ENCODE measurements around the gene SAFB.

SAFB gene

GRCh38 chr19:5622465-5623396, at the start of gene SAFB, which contains the start of gene SAFB2:
TSS of gene SAFB (plus strand) at chr19:5623083. CDS start at chr19:5623206, 123 bp downstream.
TSS of gene SAFB2 (minus strand) at chr19:5622776. CDS start at chr19:5622715, 61 bp downstream.
- Mint-ChIP-seq H3K36me3 (peaks cover 100% of the 10 kb centered on the region), H3K4me3 (peak within 1 kb of the TSS; percentile 100), H3K9me3 (no peaks in the 10 kb centered on the region), H3K4me1 (peaks cover 64% of the 10 kb centered on the region), H3K27ac (peak within 1 kb of the TSS; percentile 100)
- peak; percentile 92 for ATAC-seq
- peak; percentile 97 to 99 for DNase-seq (ENCODE audit: low spot score in 2 of 2)

- Mint-ChIP-seq H3K36me3 (no peaks in the 10 kb centered on the region), H3K4me3 (no peak overlapping the region), H3K4me1 (peaks cover 10% of the 10 kb centered on the region), H3K9me3 (no peaks in the 10 kb centered on the region), H3K27ac (no peak overlapping the region)
- no peak for DNase-seq (ENCODE audit: low spot score in 2 of 2)
- ATAC-seq: no peak
Observed at GRCh38 chr19:5575590-5575989, 47.3 kb upstream of the SAFB start.

GRCh38 chr19:5578097-5578846, 44.6 kb upstream of the SAFB start:
- DNase-seq (ENCODE audit: low spot score in 2 of 2): peak; percentile 65 to 81
- H3K9me3 Mint-ChIP-seq: no peaks in the 10 kb centered on the region
- no peak overlapping the region for H3K27ac Mint-ChIP-seq
- H3K4me3 Mint-ChIP-seq: no peak overlapping the region
- H3K36me3 Mint-ChIP-seq: peaks cover 10% of the 10 kb centered on the region
- peak; percentile 79 for ATAC-seq
- peaks cover 10% of the 10 kb centered on the region for H3K4me1 Mint-ChIP-seq

DNA sequence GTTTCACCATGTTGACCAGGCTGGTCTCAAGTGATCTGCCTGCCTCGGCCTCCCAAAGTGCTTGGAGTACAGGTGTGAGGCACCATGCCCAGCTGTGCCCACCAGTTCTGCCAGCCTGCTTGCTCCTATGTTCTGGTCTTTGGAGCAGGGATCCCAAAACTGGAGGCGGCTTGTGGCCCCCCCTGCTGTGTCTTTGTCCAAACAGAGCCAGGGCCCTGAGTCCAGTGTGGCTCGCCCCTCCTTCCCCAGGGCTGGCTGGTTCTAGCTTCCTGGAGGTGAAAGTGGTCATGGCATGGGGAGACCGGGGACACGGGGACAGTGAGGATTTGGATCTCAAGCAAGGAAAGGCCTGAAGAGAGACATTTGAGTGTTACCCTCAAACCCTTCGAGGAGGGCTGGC, 43.6 kb upstream of the SAFB start:
- DNase-seq (ENCODE audit: low spot score in 2 of 2) (no peak), ATAC-seq (no peak)
- H3K4me3 Mint-ChIP-seq: no peak overlapping the region
- H3K27ac Mint-ChIP-seq: no peak overlapping the region
- peaks cover 10% of the 10 kb centered on the region for H3K36me3 Mint-ChIP-seq
- H3K9me3 Mint-ChIP-seq: no peaks in the 10 kb centered on the region
- H3K4me1 Mint-ChIP-seq: peaks cover 10% of the 10 kb centered on the region

- peaks cover 10% of the 10 kb centered on the region for H3K4me1 Mint-ChIP-seq
- ATAC-seq: no peak
- no peak for DNase-seq (ENCODE audit: low spot score in 2 of 2)
- peaks cover 10% of the 10 kb centered on the region for H3K36me3 Mint-ChIP-seq
- H3K27ac Mint-ChIP-seq: peak overlapping the region; percentile 27
- H3K4me3 Mint-ChIP-seq: no peak overlapping the region
- H3K9me3 Mint-ChIP-seq: no peaks in the 10 kb centered on the region
Observed at GRCh38 chr19:5579697-5580096, 43.2 kb upstream of the SAFB start.

GRCh38 chr19:5580161-5580571, 42.7 kb upstream of the SAFB start:
- Mint-ChIP-seq H3K4me1 (peaks cover 12% of the 10 kb centered on the region), H3K36me3 (peaks cover 10% of the 10 kb centered on the region), H3K27ac (peak overlapping the region; percentile 27), H3K9me3 (no peaks in the 10 kb centered on the region), H3K4me3 (no peak overlapping the region)
- no peak for DNase-seq (ENCODE audit: low spot score in 2 of 2)
- no peak for ATAC-seq

DNA sequence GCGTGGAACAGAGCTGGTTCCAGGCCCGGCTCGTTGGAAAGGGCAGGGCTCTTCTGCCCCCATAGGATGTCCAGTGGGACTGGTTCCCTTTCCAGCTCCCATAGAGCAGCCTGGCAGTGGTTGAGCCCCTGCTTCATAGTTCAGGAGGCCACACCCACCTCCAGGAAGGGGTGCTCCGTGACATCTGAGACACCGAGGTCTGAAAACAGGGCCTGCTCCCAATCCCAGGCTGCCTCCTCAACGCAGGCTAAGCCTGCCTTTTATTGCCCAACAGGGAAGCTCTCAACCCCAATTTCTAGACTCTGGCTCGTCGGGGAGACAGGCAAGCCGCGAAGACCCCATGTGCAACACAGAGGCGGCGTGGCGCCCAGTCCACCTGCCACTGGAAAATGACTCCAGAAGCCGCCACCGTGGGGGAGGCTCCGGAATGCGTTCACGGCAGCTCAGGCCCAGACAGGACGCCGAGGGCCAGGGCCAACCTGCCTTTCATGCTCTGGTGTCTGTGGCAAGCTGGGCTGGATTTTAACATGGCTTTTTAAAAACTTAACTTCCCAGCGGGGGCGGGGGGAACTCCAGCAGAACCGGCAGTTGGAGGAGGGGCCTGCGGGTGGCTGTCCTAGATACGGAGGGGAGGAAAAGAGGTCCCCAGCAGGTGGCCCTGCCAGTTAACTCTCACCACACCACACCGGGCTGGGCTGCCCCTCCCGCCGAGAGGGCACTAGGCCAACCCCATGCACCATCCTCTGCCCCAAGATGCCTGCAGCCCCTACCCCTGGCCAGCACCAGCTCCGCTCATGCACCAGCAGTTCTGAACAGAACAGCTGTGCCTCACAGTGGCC, 37.2 kb upstream of the SAFB start:
- ATAC-seq: peak; percentile 72
- peak overlapping the region; percentile 66 for H3K4me3 Mint-ChIP-seq

GRCh38 chr19:5586300-5587070, 36.4 kb upstream of the SAFB start:
- Mint-ChIP-seq H3K36me3 (peaks cover 68% of the 10 kb centered on the region), H3K27ac (peak overlapping the region; percentile 92), H3K4me1 (peaks cover 20% of the 10 kb centered on the region), H3K4me3 (peak overlapping the region; percentile 66), H3K9me3 (no peaks in the 10 kb centered on the region)
- DNase-seq (ENCODE audit: low spot score in 2 of 2) (no peak), ATAC-seq (peak; percentile 44)

More for the DNA sequence above, 37.2 kb upstream of the SAFB start:
- peaks cover 20% of the 10 kb centered on the region for H3K4me1 Mint-ChIP-seq
- peaks cover 60% of the 10 kb centered on the region for H3K36me3 Mint-ChIP-seq
- H3K9me3 Mint-ChIP-seq: no peaks in the 10 kb centered on the region
- H3K27ac Mint-ChIP-seq: peak overlapping the region; percentile 92
- no peak for DNase-seq (ENCODE audit: low spot score in 2 of 2)

DNA sequence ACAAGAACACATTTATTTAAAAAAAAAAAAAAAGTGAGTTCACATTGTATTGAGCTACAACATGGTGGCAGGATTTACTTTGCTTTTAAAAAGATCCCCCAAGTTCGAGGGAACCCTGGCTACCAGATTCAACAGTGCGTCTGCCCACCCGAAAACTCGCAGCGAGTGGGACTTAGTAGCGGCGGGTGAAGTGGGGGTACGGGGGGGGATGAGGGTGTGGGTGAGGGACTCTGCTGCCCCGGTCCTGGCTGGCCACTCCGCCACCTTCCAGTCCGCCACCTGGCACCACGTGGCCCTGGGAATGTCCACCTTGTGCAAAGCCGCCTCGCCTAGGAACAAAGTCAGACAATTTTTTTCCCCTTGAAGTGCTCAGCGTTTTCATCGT, 35.8 kb upstream of the SAFB start:
- ATAC-seq: no peak

GRCh38 chr19:5587661-5588060, 35.2 kb upstream of the SAFB start:
- Mint-ChIP-seq H3K4me3 (no peak overlapping the region), H3K36me3 (peaks cover 71% of the 10 kb centered on the region), H3K27ac (peak overlapping the region; percentile 71)

More for the DNA sequence above, 35.8 kb upstream of the SAFB start:
- no peak for DNase-seq (ENCODE audit: low spot score in 2 of 2)
- Mint-ChIP-seq H3K4me1 (peaks cover 20% of the 10 kb centered on the region), H3K9me3 (no peaks in the 10 kb centered on the region), H3K36me3 (peaks cover 69% of the 10 kb centered on the region), H3K4me3 (peak overlapping the region; percentile 66), H3K27ac (peak overlapping the region; percentile 92)

GRCh38 chr19:5588441-5588840, 34.4 kb upstream of the SAFB start:
- Mint-ChIP-seq H3K27ac (peak overlapping the region; percentile 71), H3K4me1 (peaks cover 20% of the 10 kb centered on the region), H3K9me3 (no peaks in the 10 kb centered on the region), H3K4me3 (no peak overlapping the region), H3K36me3 (peaks cover 78% of the 10 kb centered on the region)
- DNase-seq (ENCODE audit: low spot score in 2 of 2) (no peak), ATAC-seq (no peak)

More at GRCh38 chr19:5587661-5588060, 35.2 kb upstream of the SAFB start:
- no peak for ATAC-seq
- no peak for DNase-seq (ENCODE audit: low spot score in 2 of 2)
- Mint-ChIP-seq H3K9me3 (no peaks in the 10 kb centered on the region), H3K4me1 (peaks cover 20% of the 10 kb centered on the region)

- Mint-ChIP-seq H3K9me3 (no peaks in the 10 kb centered on the region), H3K27ac (peak overlapping the region; percentile 83), H3K4me1 (peaks cover 20% of the 10 kb centered on the region), H3K4me3 (no peak overlapping the region), H3K36me3 (peaks cover 85% of the 10 kb centered on the region)
- no peak for ATAC-seq
- DNase-seq (ENCODE audit: low spot score in 2 of 2): no peak
Observed at GRCh38 chr19:5588906-5589676, 33.8 kb upstream of the SAFB start.

- Mint-ChIP-seq H3K4me1 (peaks cover 21% of the 10 kb centered on the region), H3K36me3 (peaks cover 97% of the 10 kb centered on the region), H3K27ac (peak overlapping the region; percentile 23), H3K4me3 (no peak overlapping the region), H3K9me3 (no peaks in the 10 kb centered on the region)
- no peak for DNase-seq (ENCODE audit: low spot score in 2 of 2)
- no peak for ATAC-seq
Observed at GRCh38 chr19:5590151-5590864, 32.6 kb upstream of the SAFB start.

Measured in stimulated activated effector memory CD8-positive, alpha-beta T cell treated with anti-CD3 and anti-CD28 coated beads, Interleukin-12 subunit alpha, Interleukin-12 subunit beta, amount 100 ng/mL, for 72 hours (primary cell).